HG03025 (cell line): ENCODE data around the gene PTPRD.

ENCODE experiments used
- ATAC-seq: cut with Tn5 transposase; IDR thresholded peaks from one replicate; pipeline ENCODE4 v1.9.1; 2021; ENCODE audit warnings: mild to moderate bottlenecking, moderate library complexity; ENCODE audit not compliant: unreplicated experiment, low FRiP score

The PTPRD gene

GRCh38 chr9:8604201-8604600 is 2008.6 kb downstream of the PTPRD start:
- ATAC-seq: no peak

GRCh38 chr9:8600914-8601680 is 2011.7 kb downstream of the PTPRD start:
- no peak for ATAC-seq

- no peak for ATAC-seq
Measured at GRCh38 chr9:8599937-8600336, 2012.9 kb downstream of the PTPRD start.

GRCh38 chr9:8589476-8589875 is 2023.3 kb downstream of the PTPRD start:
- ATAC-seq: no peak

GRCh38 chr9:8585036-8585435 is 2027.8 kb downstream of the PTPRD start:
- no peak for ATAC-seq

GRCh38 chr9:8579661-8580060 is 2033.1 kb downstream of the PTPRD start:
- no peak for ATAC-seq

GRCh38 chr9:8576741-8577140 is 2036.1 kb downstream of the PTPRD start:
- ATAC-seq: no peak

GRCh38 chr9:8574846-8575245 is 2038.0 kb downstream of the PTPRD start:
- ATAC-seq: no peak

- ATAC-seq: no peak
Measured at GRCh38 chr9:8572209-8572608, 2040.6 kb downstream of the PTPRD start.

GRCh38 chr9:8571643-8572042 is 2041.2 kb downstream of the PTPRD start:
- ATAC-seq: no peak

- ATAC-seq: no peak
Measured at GRCh38 chr9:8570776-8571175, 2042.0 kb downstream of the PTPRD start.

GRCh38 chr9:8569823-8570222 is 2043.0 kb downstream of the PTPRD start:
- no peak for ATAC-seq

GRCh38 chr9:8567963-8568579 is 2044.7 kb downstream of the PTPRD start:
- ATAC-seq: no peak

- no peak for ATAC-seq
Measured at GRCh38 chr9:8564960-8565359, 2047.8 kb downstream of the PTPRD start.

GRCh38 chr9:8560560-8561525 is 2052.0 kb downstream of the PTPRD start:
- no peak for ATAC-seq

GRCh38 chr9:8558176-8558575 is 2054.6 kb downstream of the PTPRD start:
- ATAC-seq: no peak

GRCh38 chr9:8555762-8556500 is 2056.9 kb downstream of the PTPRD start:
- no peak for ATAC-seq

- ATAC-seq: no peak
Measured at GRCh38 chr9:8553444-8553843, 2059.4 kb downstream of the PTPRD start.

GRCh38 chr9:8552732-8553131 is 2060.1 kb downstream of the PTPRD start:
- ATAC-seq: no peak

GRCh38 chr9:8549214-8549613 is 2063.6 kb downstream of the PTPRD start:
- no peak for ATAC-seq
